Endometrial microvascular endothelial cells (primary cell): ENCODE results near the gene BOLA1. TPM values are rescaled to one million over a fixed set of nuclear protein-coding genes. Genes with fewer than 3 reads are reported as not detected.

Experiments
- total RNA-seq: library from RNA; depleted of rRNA; stranded (reverse); fragments of >200 nt; gene quantifications from one replicate; pipeline ENCODE4 v1.2.3, GENCODE V29; 2015; ENCODE audit errors: inconsistent ontology term

The BOLA1 gene
- total RNA-seq, 1 donor from 2014 or later: 11.0 TPM

Other genes starting within 250 kb of the BOLA1 start
- not detected for gene FCGR1A, start 116.9 kb upstream of the BOLA1 start, total RNA-seq
- gene SV2A, start 18.3 kb downstream of the BOLA1 start, total RNA-seq: 1.9 TPM
- 30.8 TPM for gene SF3B4, start 28.2 kb downstream of the BOLA1 start, total RNA-seq
- gene MTMR11, start 37.3 kb downstream of the BOLA1 start, total RNA-seq: 5.7 TPM
- gene OTUD7B, start 111.2 kb downstream of the BOLA1 start, total RNA-seq: 8.0 TPM
- gene VPS45, start 168.2 kb downstream of the BOLA1 start, total RNA-seq: 23.4 TPM